A204.1 (cell line): ENCODE results near the gene TLR5.

Experiments
- FAIRE-seq: peaks from 2 replicates; lab custom pipeline; 2012; peaks lifted over from hg19 to GRCh38; lab: Jason Lieb, UNC

Gene TLR5

GRCh38 chr1:223106856-223107255 lies 36.2 kb downstream of the TLR5 start:
- no peak for FAIRE-seq

- no peak for FAIRE-seq
Measured at GRCh38 chr1:223105568-223105967, 37.5 kb downstream of the TLR5 start.

- FAIRE-seq = no peak
Measured at GRCh38 chr1:223102797-223103533, 40.1 kb downstream of the TLR5 start.

- no peak for FAIRE-seq
Measured at GRCh38 chr1:223097713-223098112, 45.3 kb downstream of the TLR5 start.

GRCh38 chr1:223095870-223096269 lies 47.2 kb downstream of the TLR5 start:
- FAIRE-seq = no peak

GRCh38 chr1:223091896-223092295 lies 51.2 kb downstream of the TLR5 start:
- FAIRE-seq = no peak

- no peak for FAIRE-seq
Measured at GRCh38 chr1:223089250-223089649, 53.8 kb downstream of the TLR5 start.

- FAIRE-seq = no peak
Measured at GRCh38 chr1:223088713-223089240, 54.3 kb downstream of the TLR5 start.

GRCh38 chr1:223087291-223088255 lies 55.5 kb downstream of the TLR5 start:
- FAIRE-seq = no peak

- no peak for FAIRE-seq
Measured at GRCh38 chr1:223084464-223084866, 58.6 kb downstream of the TLR5 start.

GRCh38 chr1:223083831-223084230 lies 59.2 kb downstream of the TLR5 start:
- no peak for FAIRE-seq

GRCh38 chr1:223082914-223083313 lies 60.1 kb downstream of the TLR5 start:
- FAIRE-seq = no peak

- FAIRE-seq = no peak
Measured at GRCh38 chr1:223081181-223081994, 61.7 kb downstream of the TLR5 start.

- no peak for FAIRE-seq
Measured at GRCh38 chr1:223079498-223079897, 63.5 kb downstream of the TLR5 start.

GRCh38 chr1:223077247-223077833 lies 65.7 kb downstream of the TLR5 start:
- no peak for FAIRE-seq

GRCh38 chr1:223076362-223076761 lies 66.7 kb downstream of the TLR5 start:
- no peak for FAIRE-seq

- FAIRE-seq = no peak
Measured at GRCh38 chr1:223075834-223076233, 67.2 kb downstream of the TLR5 start.

GRCh38 chr1:223074445-223075300 lies 68.4 kb downstream of the TLR5 start:
- no peak for FAIRE-seq

- FAIRE-seq = no peak
Measured at GRCh38 chr1:223068900-223069665, 74.0 kb downstream of the TLR5 start.

GRCh38 chr1:223067914-223068313 lies 75.1 kb downstream of the TLR5 start:
- FAIRE-seq = no peak
